ENCODE data around the gene TOR3A.

TOR3A gene

GRCh38 chr1:179141592-179142251 lies 59.9 kb downstream of the TOR3A start:
- in situ Hi-C loops (cut with HindIII; ENCODE audit: low sequenced_read_pairs), result loop anchor here (25.0 kb wide), 1 partner anchor 146 kb away; the partner anchor contains the start of gene SOAT1

GRCh38 chr1:179142889-179143299 lies 61.0 kb downstream of the TOR3A start:
- in situ Hi-C loops (cut with HindIII; ENCODE audit: low sequenced_read_pairs), result loop anchor here (25.0 kb wide), 1 partner anchor 144 kb away; the partner anchor contains the start of gene SOAT1

- in situ Hi-C loops (cut with HindIII; ENCODE audit: low sequenced_read_pairs), result loop anchor here (25.0 kb wide), 1 partner anchor 144 kb away; the partner anchor contains the start of gene SOAT1
Measured at GRCh38 chr1:179143322-179143721, 61.5 kb downstream of the TOR3A start.

DNA sequence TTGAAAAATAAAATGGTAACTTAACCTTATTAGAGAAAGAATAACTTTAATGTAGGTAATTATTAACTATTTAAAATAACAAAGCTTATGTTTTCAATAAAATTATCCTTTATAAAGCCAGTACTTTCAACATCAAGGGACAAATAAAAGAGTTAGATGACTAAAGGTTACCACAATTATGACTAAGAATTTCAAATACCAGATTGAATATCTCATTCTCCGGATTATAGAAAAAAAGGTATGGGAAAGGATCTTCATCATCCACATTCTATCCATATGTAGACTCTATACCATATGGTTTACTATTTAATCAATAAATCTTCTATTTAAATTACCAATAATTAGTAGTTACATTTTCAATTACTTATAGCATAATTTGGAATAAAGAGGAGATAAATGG lies 62.8 kb downstream of the TOR3A start:
- in situ Hi-C loops (cut with HindIII; ENCODE audit: low sequenced_read_pairs), result loop anchor here (25.0 kb wide), 1 partner anchor 143 kb away; the partner anchor contains the start of gene SOAT1

- in situ Hi-C loops (cut with HindIII; ENCODE audit: low sequenced_read_pairs), result loop anchor here (25.0 kb wide), 1 partner anchor 142 kb away; the partner anchor contains the start of gene SOAT1
Measured at GRCh38 chr1:179145521-179145920, 63.7 kb downstream of the TOR3A start.
